Activated naive CD8-positive, alpha-beta T cell treated with anti-CD3 and anti-CD28 coated beads, Interleukin-2, amount 50 U/mL, for 24 hours (primary cell): ENCODE data around the gene PRPF19.

Experiments used
- ATAC-seq: fragments of 150-1000 bp; cut with Tn5 transposase; one replicate; pipeline ENCODE4 v1.10.0; 2021
- DNase-seq: peaks from one replicate; pipeline ENCODE4 v3.0.0; 2021
- H3K27ac Mint-ChIP-seq: one replicate; pipeline ENCODE4 v1.8.0; 2021; ENCODE audit warnings: mild to moderate bottlenecking, mixed read lengths
- H3K27me3 Mint-ChIP-seq: one replicate; pipeline ENCODE4 v1.8.0; 2021; ENCODE audit warnings: mixed read lengths
- H3K36me3 Mint-ChIP-seq: one replicate; pipeline ENCODE4 v1.8.0; 2021; ENCODE audit warnings: low read depth, mixed read lengths
- H3K4me1 Mint-ChIP-seq: one replicate; pipeline ENCODE4 v1.8.0; 2021; ENCODE audit warnings: mixed read lengths
- H3K4me3 Mint-ChIP-seq: one replicate; pipeline ENCODE4 v1.8.0; 2021; ENCODE audit warnings: mild to moderate bottlenecking, moderate library complexity, mixed read lengths
- H3K9me3 Mint-ChIP-seq: one replicate; pipeline ENCODE4 v1.8.0; 2021; ENCODE audit warnings: mixed read lengths

The PRPF19 gene

DNA sequence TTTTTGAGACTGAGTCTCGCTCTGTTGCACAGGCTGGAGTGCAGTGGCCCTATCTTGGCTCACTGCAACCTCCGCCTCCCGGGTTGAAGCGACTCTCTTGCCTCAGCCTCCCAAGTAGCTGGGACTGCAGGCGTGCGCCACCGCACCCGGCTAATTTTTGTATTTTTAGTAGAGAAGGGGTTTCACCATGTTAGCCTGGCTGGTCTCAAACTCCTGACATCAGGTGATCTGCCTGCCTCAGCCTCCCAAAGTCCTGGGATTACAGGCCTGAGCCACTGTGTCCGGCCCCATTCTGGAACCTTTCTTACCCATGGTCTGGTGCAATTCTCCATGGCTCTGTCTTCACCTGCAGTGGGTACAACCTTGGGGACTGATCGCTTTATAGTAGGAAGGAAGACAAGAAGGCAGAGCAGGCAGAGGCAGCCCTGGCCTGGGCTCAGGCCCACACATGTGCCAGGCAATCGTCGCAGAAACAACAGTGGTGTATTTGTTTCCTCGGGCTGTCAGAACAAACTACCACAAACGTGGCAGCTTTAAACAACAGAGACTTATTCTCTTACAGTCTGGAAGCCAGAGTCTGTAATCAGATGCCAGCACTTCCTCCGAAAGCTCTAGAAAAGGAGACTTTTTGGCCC, 46.7 kb downstream of the PRPF19 start:
- H3K4me1 Mint-ChIP-seq, result peaks cover 34% of the 10 kb centered on the region
- H3K4me3 Mint-ChIP-seq, result no peak overlapping the region
- no peak for DNase-seq
- no peak overlapping the region for H3K27ac Mint-ChIP-seq
- no peaks in the 10 kb centered on the region for H3K9me3 Mint-ChIP-seq
- no peak for ATAC-seq
- H3K27me3 Mint-ChIP-seq, result no peaks in the 10 kb centered on the region
- no peaks in the 10 kb centered on the region for H3K36me3 Mint-ChIP-seq

DNA sequence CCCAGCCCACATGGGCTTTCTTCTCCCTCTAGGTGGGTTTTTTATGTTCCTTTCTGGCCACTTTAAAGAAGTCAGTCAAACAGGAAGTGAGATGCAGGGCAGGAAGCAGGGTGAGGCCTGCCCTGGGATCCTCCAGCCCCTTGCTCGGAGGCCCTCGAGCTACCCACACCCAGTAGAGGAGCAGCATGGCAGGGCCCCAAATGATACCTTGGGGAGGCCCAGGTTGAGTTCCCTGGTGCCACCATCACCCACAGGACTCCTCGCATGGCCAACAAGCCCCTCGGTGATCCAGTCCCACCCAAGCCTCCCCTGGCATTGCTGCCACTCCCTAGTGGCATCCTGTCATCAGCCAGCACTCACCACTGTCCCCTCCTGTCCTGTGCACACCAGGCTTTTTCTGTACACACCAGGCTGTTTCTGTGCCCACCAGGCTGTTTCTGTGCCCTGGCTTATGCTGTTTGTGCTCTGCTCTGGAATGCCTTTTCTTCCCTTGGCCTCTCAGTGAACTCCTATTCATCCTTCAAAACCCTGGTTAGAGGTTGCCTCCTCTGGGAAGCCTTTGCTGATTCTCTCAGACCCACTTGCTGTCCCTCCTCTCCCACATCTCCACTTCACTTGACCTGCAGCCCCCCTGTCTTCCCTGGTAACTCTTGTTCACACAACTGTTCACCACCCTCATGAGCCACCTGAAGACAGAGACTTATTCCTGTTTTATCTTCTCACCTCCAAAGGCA, 47.5 kb downstream of the PRPF19 start:
- Mint-ChIP-seq H3K27ac (peak overlapping the region; percentile 57), H3K27me3 (no peaks in the 10 kb centered on the region), H3K9me3 (no peaks in the 10 kb centered on the region), H3K36me3 (no peaks in the 10 kb centered on the region), H3K4me1 (peaks cover 36% of the 10 kb centered on the region), H3K4me3 (no peak overlapping the region)
- ATAC-seq (no peak), DNase-seq (no peak)

DNA sequence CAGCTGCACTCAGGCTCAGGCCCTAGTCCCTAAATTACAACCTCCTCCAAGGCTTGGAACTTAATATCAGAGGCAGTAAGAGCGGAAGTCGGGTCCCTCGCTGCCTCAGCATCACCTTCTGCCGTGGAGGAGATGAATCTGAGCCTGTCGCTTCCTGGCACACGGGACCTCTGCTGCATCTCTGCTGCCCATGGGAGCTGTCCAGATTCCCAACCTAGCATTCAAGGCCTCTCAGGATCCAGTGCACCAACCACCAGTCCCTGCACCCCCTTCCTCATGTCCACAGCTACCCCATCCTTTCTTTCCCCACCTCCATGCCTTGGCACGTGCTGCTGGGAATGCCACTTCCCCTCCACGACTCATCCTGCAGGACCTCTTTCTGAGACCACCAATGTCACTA, 48.1 kb downstream of the PRPF19 start:
- ATAC-seq (no peak), DNase-seq (no peak)
- H3K4me3 Mint-ChIP-seq, result no peak overlapping the region
- peaks cover 36% of the 10 kb centered on the region for H3K4me1 Mint-ChIP-seq
- H3K36me3 Mint-ChIP-seq, result peaks cover under 1% of the 10 kb centered on the region
- no peaks in the 10 kb centered on the region for H3K27me3 Mint-ChIP-seq
- peak overlapping the region; percentile 25 for H3K27ac Mint-ChIP-seq
- no peaks in the 10 kb centered on the region for H3K9me3 Mint-ChIP-seq

DNA sequence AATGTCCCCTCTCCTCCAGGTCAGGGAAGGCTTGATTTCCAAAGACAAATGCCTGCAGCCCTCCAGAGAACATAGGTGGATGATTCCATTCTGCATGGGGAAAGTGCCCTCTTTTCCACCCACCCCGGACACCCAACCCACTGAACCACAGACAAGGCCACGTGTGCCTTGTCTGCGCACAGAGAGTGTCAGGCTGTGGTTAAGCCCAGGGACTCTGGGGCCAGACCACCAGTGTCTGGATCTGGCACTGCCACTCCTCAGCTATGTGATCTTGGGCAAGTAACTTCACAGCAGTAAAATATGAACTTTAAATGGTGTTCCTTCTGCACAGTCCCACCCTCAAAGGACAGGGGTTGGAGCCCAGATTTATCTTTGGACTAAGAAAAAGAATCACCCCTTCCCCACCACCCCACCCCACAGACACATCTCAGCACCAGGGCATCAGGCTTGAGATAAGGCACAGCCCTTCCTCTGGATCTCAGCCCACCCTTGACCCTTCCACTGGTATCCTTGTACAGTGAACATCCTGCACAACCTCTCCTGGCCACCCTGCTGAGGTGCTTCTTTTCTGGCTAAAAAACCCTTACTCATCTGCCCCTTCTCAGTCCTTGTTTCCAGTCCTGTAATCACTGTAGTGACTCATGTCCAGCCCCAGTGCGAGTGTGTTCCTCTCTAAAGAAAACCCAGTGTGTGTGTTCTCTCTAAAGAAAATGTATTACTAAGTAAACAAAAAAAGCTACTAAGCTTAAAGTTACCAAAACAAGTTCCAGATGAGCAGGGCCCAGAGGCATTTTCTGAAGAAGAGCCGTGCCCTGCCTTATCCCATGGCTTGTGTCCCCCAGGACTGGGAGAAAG, 48.8 kb downstream of the PRPF19 start:
- H3K27ac Mint-ChIP-seq, result peak overlapping the region; percentile 17
- no peaks in the 10 kb centered on the region for H3K9me3 Mint-ChIP-seq
- H3K4me3 Mint-ChIP-seq, result no peak overlapping the region
- DNase-seq (no peak), ATAC-seq (peak; percentile 51)
- H3K4me1 Mint-ChIP-seq, result peaks cover 36% of the 10 kb centered on the region
- H3K27me3 Mint-ChIP-seq, result no peaks in the 10 kb centered on the region
- H3K36me3 Mint-ChIP-seq, result peaks cover 2% of the 10 kb centered on the region

DNA sequence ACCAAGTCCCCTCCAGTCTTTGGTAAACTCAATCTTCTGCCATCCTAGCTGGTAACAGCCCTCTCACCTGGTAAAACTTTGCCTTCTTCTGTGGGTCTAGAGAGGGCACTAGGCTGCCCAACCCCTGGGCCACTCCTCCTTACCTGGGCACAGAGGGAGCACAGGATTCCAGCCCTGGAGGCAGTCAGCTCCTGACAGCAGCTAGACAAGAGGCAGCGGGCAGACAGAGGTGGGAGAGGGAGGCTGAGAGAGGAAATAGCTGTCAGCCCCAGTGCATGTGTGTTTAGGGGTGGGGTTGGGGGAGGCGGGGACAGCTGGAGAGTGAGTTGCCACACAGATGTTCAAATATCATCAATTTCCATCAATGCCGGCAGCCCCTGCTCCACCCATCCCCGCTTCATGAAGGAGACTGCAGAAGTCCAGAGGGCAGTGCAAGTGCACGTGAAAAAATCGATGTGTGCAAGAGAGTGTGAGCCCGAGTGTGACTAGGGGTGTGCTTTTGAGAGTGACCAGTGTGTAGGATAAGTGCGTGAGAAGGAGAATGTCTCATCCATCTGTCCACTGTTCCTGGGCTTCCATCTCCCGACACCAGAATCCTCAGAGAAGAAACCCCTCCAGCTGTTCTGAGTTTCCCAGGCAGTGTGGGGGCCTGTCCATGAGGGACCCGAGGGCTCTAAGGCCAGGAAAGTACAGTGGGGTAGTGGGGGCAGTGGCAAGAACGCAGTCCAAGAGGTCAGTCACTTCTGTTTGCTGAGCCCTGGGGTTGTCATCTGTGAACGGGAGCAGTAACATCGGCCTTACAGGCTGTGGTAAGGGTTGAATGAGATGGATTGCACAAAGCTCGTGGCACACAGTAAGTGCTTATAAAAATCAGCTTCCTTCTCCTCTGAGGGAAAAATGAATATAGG, 50.4 kb downstream of the PRPF19 start, which contains the start of gene PTGDR2:
PTGDR2 (minus strand) TSS at position 225 of the 908 bp plus-strand sequence. CDS start 2,228 bp downstream, outside the sequence.
- ATAC-seq (no peak), DNase-seq (no peak)
- Mint-ChIP-seq H3K4me1 (peaks cover 36% of the 10 kb centered on the region), H3K4me3 (no peak within 1 kb of the TSS), H3K27ac (no peak within 1 kb of the TSS), H3K27me3 (no peaks in the 10 kb centered on the region), H3K9me3 (no peaks in the 10 kb centered on the region), H3K36me3 (peaks cover 11% of the 10 kb centered on the region)

DNA sequence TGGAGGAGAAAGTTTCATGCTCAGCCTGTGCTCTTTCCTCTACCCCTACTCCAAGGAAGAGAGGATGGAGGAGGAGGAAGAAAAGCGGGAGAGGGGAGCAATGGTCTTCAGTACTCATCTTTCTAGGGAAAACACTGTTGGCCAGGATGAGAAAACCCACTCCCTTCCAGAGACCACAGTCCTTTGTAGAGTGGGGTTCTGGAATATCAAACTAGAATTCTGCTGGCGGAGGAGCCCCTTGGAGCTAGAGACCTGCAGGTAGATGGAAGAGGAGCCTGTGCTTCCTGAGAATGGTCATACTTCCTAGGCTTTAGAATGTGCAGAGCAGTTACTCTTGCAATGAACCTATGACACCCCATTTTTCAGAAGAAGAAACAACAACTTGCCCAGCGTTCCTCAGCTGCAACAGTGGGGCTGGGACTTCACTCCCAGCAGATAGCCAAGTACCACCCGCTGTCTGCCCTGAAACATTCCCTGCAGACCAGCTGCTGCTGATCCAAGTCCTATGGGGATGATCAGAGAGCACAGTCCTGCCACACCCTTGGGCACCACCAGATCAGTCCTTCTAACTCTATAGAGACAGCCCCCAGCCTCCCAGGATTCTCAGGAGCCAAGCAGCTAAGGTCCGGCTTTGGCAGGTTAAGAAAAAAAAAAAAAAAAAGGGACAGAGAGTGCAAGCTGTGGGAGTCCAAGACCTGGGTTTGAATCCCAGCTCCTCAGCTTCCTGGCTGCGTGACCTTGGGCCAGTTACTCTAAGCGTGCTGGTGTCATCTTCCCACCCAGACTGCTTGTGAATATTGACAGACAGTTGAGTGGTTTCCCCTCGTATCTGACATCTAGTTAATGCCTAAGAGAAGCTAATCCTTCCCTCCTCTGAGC, 51.3 kb downstream of the PRPF19 start:
- Mint-ChIP-seq H3K4me1 (peaks cover 36% of the 10 kb centered on the region), H3K9me3 (no peaks in the 10 kb centered on the region), H3K4me3 (no peak overlapping the region), H3K27ac (no peak overlapping the region), H3K27me3 (no peaks in the 10 kb centered on the region), H3K36me3 (peaks cover 17% of the 10 kb centered on the region)
- DNase-seq, result no peak
- ATAC-seq, result no peak

DNA sequence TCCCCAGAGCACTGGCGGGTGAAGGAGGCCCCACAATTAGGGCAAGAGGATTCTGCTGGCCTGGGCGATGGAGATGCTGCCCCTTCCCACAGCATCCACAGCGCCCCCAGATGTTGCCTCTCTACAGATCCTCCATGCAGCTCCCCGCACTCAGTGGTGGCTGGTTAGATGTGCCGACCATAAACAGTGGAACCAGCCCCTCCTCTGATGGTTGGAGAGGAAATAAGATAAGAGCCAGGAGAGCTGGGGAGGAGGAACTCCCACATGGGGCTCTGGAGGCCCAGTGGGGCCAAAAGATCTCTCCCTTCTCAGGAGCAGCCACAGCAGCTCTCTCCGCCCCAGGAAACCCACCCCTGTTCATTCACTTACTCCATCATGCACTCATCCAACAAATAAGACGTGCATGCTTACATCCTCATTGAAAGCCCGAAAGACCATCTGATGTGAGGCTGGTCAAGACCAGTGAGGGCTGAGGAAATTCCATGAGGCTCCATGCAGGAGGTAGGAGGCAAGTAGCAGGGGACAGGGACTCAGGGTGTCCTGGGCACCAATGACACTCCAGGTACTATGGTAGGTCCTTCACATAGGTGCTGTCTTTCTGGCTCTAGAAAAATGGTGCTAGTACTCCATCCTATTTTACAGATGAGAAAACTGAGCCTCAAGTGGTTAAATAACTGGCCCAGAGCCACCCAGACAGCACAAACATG, 52.1 kb downstream of the PRPF19 start:
- Mint-ChIP-seq H3K9me3 (no peaks in the 10 kb centered on the region), H3K4me1 (peaks cover 35% of the 10 kb centered on the region), H3K27ac (no peak overlapping the region), H3K27me3 (no peaks in the 10 kb centered on the region), H3K36me3 (peaks cover 17% of the 10 kb centered on the region), H3K4me3 (no peak overlapping the region)
- ATAC-seq (no peak), DNase-seq (no peak)

DNA sequence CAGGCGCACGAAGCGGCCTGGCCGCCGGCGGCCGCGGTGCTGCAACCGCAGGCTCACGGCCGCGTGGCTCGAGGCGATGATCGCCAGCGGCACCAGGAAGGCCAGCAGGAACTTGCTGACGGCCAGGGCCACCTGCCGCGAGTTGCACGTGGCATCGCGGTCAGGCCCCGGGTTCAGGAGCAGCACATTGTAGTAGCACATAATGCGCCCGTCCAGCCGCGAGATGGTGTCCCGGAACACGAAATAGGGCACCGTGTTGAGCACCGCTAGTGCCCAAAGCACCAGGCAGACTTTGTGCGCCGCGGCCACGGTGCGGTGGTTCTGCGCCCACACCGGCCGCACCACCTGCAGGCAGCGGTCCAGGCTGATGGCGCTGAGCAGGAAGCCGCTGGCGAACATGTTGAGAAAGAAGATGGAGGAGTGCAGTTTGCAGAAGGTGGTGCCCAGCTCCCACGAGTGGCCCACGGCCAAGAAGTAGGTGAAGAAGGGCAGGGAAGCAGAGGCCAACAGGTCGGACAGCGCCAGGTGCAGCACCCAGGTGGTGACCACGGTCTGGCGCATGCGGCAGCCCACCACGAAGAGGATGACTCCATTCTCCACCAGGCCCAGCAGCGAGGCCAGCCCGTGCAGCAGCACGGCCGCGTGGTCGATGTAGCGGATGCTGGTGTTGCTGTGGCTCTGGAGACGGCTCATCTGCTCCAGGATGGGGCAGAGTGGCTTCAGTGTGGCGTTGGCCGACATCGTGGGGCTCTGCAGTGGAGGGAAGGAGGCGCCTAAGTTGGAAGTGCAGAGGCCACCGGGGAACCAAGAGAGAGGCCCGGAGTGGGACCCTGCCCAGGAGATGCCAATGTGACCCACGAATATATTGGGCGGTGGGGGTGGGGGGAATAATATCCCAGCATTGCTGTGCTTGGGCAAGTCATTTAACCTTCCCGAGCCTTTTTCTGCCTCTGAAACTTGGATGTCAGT, 53.1 kb downstream of the PRPF19 start:
- H3K27me3 Mint-ChIP-seq, result no peaks in the 10 kb centered on the region

DNA sequence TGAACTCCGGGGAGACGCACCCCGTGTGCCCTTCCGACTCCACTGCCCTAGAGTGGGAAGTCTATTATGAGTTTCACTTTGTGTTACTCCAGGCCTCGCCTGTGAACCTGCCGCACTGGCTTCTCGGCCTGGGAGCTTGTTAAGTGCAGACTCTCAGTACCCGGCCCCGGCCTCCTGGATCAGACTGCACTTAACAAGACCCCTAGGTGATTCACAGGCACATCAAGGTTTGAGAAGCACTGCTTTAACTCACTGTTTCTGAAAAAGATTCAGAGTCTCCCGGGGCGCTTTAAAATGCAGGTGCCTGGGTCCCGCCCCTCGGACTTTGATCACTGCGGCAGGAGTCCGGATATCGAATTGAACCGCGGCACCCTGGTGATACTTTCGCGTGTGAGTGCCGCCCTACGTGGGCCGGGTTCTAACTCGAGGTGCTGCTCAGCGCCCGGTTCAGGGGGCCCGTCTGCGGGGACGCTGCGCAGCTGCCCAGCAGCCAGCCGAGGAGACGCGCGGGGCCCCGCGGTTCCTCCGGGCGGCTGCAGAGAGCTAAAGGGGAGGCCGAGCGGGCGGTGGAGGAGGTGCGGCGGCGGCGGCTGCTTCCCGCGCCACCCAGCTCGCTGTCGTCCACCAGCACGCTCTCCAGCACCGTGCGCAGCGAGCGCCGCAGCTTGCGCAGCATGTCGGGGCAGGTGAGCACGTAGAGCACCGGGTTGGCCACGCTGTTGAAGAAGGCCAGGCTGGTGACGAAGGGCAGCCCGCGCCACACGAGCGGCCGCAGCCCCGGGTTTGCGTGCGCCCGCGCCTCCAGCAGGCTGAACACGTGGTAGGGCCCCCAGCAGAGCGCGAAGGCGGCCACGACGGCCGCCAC, 54.0 kb downstream of the PRPF19 start:
- ATAC-seq (no peak), DNase-seq (no peak)
- Mint-ChIP-seq H3K36me3 (peaks cover 30% of the 10 kb centered on the region), H3K9me3 (no peaks in the 10 kb centered on the region), H3K27me3 (no peaks in the 10 kb centered on the region), H3K4me1 (peaks cover 17% of the 10 kb centered on the region), H3K27ac (no peak overlapping the region), H3K4me3 (no peak overlapping the region)

More for the DNA sequence above, 53.1 kb downstream of the PRPF19 start:
- no peak overlapping the region for H3K27ac Mint-ChIP-seq
- peaks cover 23% of the 10 kb centered on the region for H3K36me3 Mint-ChIP-seq
- ATAC-seq (no peak), DNase-seq (no peak)
- peaks cover 25% of the 10 kb centered on the region for H3K4me1 Mint-ChIP-seq
- H3K9me3 Mint-ChIP-seq, result no peaks in the 10 kb centered on the region
- no peak overlapping the region for H3K4me3 Mint-ChIP-seq

DNA sequence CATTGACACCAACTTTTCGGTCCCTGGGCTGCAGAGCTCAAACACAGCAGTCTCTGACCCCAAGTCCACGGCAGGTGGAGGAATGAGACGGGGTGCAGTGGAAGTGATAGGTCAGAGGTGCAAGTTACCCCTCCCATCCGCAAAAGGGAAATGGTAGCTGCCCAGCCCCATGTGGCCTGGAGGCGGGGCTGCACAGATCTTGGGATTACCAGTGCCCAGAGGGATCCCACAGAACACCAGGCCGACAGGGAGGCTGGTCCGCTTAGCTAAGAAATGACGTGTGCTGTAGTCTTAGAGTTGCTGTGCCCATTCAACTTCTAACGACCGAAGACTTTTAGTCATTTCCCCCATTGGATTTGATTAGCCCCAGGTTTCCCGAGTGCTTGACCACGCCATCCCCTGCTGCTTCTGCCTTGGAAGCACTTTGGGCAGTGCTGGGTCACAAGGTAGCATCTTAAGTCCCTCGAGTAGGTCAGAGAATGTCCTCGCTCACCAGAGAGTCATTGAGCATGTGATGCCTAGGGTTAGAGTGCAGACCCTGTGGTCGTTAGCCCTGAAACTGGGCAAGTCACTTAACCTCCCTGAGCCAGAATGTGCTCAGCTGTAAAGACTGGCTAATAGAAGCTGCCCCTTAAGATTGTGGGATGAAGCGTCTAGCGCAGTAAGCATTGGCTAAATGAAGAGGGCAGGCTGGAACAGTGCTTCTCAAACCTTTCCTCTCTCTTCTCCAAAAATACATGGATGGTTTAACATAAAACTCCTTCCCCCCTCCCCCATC, 54.9 kb downstream of the PRPF19 start:
- Mint-ChIP-seq H3K36me3 (peaks cover 32% of the 10 kb centered on the region), H3K27me3 (no peaks in the 10 kb centered on the region), H3K4me1 (peaks cover 12% of the 10 kb centered on the region), H3K27ac (no peak overlapping the region), H3K9me3 (no peaks in the 10 kb centered on the region), H3K4me3 (no peak overlapping the region)
- ATAC-seq (no peak), DNase-seq (no peak)
